Heart left ventricle (tissue), 16 donors: ENCODE data around the gene TRPM3. TPM values are rescaled to one million over a fixed set of nuclear protein-coding genes. Genes with fewer than 3 reads are reported as not detected.

Experiments used
- ATAC-seq, 4 donors: fragments of 200-7000 bp; cut with Tn5 transposase; one replicate each; pipeline ENCODE4 v1.9.1; 2020 to 2022; ENCODE audit warnings: moderate library complexity in 4 of 4, mild to moderate bottlenecking in 3 of 4, moderate number of reproducible peaks in 1 of 4
- DNase-seq, 5 donors: peaks; one replicate each; pipeline ENCODE4 v3.0.0-alpha.2; 2020
- H3K27ac ChIP-seq, 12 donors: fragments of 200-600 bp; sonication (generic) in 4 of 12; one replicate each; pipeline versions ENCODE4 v1.5.0 to v1.8.0; 2016 to 2022; ENCODE audit warnings: mild to moderate bottlenecking in 2 of 12
- H3K27me3 ChIP-seq, 9 donors: fragments of 200-600 bp; sonication (generic) in 2 of 9; one replicate each; pipeline versions ENCODE4 v1.5.1 to v1.8.0; 2016 to 2022; ENCODE audit warnings: mild to moderate bottlenecking in 3 of 9
- H3K36me3 ChIP-seq, 9 donors: fragments of 200-600 bp; sonication (generic) in 2 of 9; one replicate each; pipeline versions ENCODE4 v1.5.0 to v1.8.0; 2018 to 2022; ENCODE audit warnings: mild to moderate bottlenecking in 2 of 9
- H3K4me1 ChIP-seq, 12 donors: fragments of 200-600 bp; sonication (generic) in 4 of 12; one replicate each; pipeline versions ENCODE4 v1.5.0 to v1.8.0; 2016 to 2022; ENCODE audit warnings: mild to moderate bottlenecking in 3 of 12
- H3K4me3 ChIP-seq, 12 donors: fragments of 200-600 bp; sonication (generic) in 4 of 12; one replicate each; pipeline versions ENCODE4 v1.5.0 to v1.8.0; 2017 to 2022; ENCODE audit warnings: mild to moderate bottlenecking in 9 of 12, moderate library complexity in 4 of 12
- H3K9me3 ChIP-seq, 12 donors: fragments of 200-600 bp; sonication (generic) in 4 of 12; one replicate each; pipeline versions ENCODE4 v1.5.0 to v1.8.0; 2016 to 2022; ENCODE audit warnings: mild to moderate bottlenecking in 1 of 12
- POLR2A ChIP-seq, 2 donors: fragments of 450-650 bp; IDR thresholded peaks; one replicate each; pipeline ENCODE4 v1.6.1; 2017; ENCODE audit warnings: antibody characterized with exemption in 2 of 2, mild to moderate bottlenecking in 2 of 2, moderate library complexity in 2 of 2
- WGBS, 4 donors: extraction: QIAGEN DNeasy Blood & Tissue Kit in 2 of 4; methylation state at CpG; one replicate each; pipeline versions ENCODE4 v1.1.5 to v1.1.7; 2013 to 2018; 5-methylcytosine and 5-hydroxymethylcytosine counted together
- intact Hi-C, 10 donors: fragments of 100-400 bp; cut with DNase I; formaldehyde crosslinking; loops; one replicate each; pipeline versions ENCODE4 v1.11.1 to v1.14.2; 2022
- polyA plus RNA-seq, 2 donors: library from polyadenylated mRNA; stranded (reverse); fragments of 200-250 nt; gene quantifications; one replicate each; pipeline ENCODE4 v1.2.3, GENCODE V29; 2013
- total RNA-seq, 9 donors: library from RNA; depleted of rRNA in 2 of 9; stranded (reverse); fragments of >200 nt in 2 of 9; fragmentation: NEBNext Ultra II Directional in 3 of 9; extraction: Animal tissue kit (Norgen Biotek cat#: 25700) in 3 of 9; gene quantifications; one replicate each; pipeline versions ENCODE4 v1.1.0 to v1.2.4, GENCODE V29; 2016 to 2023
- TF ChIP-seq, protein P1 (sequence below), 12 donors: fragments of 200-600 bp; sonication (generic) in 4 of 12; IDR thresholded peaks; one replicate each; pipeline versions ENCODE4 v1.5.0 to v1.8.0; 2018 to 2022; ENCODE audit warnings: antibody characterized with exemption in 12 of 12, mild to moderate bottlenecking in 5 of 12
- donor health status: ischemic (EF 13 %, LVEDD 7.1; RV severe dilation, severe dysfunction).
- donor health status: healthy with polysubstance abuse.
- donor health status: DM: no; HTN: yes; CAD: no.
- donor health status: DM: no; HTN: no; CAD: no.
- donor health status: ischemic (EF 25% LVEDD 6.9; RV normal size, moderate dysfunction).
- donor health status: ischemic (EF 25% LVEDD 5.7; RV mildly dilated, moderate dysfunction).
- donor health status: healthy.
- donor health status: DM: yes; HTN: yes; CAD: no.
- donor health status: ischemic (EF 35%, LVEDD 5.7; RV mildly dilated, moderate dysfunction).
- donor health status: nonischemic (EF 11% LVEDD 7.7; RV severe dilation, severe dysfunction).
- donor health status: DM: yes; HTN: yes; CAD: no.
- donor health status: PGD.
- donor health status: ischemic (EF 29% LVEDD 5.4; RV normal size, mild dysfunction).
- donor health status: nonischemic (EF 23%, LVEDD 6.1; RV moderate dilation, normal function).

The TRPM3 gene
- total and polyA plus RNA-seq, 11 donors, result 0.02 to 0.91 (median 0.10) TPM; not detected in 1

DNA sequence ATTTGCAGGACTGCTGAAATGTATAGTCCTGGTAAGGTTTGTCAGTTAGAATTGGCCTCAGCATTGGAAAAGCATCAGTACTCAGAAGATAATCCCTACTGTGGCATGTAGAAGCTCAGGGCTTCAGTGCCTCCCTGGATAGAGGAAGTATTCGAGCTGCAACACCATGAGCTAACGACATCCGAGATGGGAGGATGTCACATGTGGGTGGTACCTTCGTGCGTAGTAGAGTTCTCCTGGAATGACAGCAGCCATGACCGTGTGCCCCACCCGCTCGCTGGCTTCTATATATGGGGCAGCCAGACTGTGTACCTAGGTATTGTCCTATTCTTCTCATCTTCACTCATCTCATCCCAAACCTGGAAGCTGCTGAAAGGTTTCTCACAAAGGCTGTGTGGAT lies 361.2 kb downstream of the TRPM3 start:
- ATAC-seq, result no peak
- Histone ChIP-seq H3K27ac (no peak overlapping the region), H3K9me3 (peaks cover 0 to 13% (median 0%) of the 10 kb centered on the region in 12 donors), H3K4me3 (no peak overlapping the region), H3K4me1 (no peaks in the 10 kb centered on the region), H3K36me3 (no peaks in the 10 kb centered on the region), H3K27me3 (no peaks in the 10 kb centered on the region)
- no peak for DNase-seq
- intact Hi-C loops, result no loop called here
- TF ChIP-seq, protein P1, sequence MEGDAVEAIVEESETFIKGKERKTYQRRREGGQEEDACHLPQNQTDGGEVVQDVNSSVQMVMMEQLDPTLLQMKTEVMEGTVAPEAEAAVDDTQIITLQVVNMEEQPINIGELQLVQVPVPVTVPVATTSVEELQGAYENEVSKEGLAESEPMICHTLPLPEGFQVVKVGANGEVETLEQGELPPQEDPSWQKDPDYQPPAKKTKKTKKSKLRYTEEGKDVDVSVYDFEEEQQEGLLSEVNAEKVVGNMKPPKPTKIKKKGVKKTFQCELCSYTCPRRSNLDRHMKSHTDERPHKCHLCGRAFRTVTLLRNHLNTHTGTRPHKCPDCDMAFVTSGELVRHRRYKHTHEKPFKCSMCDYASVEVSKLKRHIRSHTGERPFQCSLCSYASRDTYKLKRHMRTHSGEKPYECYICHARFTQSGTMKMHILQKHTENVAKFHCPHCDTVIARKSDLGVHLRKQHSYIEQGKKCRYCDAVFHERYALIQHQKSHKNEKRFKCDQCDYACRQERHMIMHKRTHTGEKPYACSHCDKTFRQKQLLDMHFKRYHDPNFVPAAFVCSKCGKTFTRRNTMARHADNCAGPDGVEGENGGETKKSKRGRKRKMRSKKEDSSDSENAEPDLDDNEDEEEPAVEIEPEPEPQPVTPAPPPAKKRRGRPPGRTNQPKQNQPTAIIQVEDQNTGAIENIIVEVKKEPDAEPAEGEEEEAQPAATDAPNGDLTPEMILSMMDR (IDR thresholded peaks at IDR 0.05), result no peak
- TF ChIP-seq POLR2A (IDR thresholded peaks at IDR 0.05), result no peak
- WGBS, 4 donors, result 80 to 89% (median 85%) methylated on average over 8 of the region's 8 CpGs

DNA sequence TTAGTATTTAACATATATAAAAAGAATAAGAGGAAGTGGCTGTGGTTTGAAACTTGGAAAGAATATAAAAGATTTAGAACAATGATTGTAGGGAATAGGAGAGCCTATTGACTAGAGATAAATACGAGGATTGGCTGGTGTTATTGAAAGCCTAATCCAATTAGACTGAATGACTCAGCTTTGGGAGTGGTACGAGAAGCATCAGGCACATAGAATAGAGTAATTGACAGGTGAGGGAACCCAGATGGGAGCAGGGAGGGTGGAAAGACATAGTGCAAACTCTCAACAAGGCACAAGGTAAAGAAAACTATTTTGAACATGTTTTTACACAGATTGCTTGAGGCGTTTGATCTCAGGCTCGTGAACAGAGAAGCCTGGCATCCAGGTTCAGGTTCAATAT lies 368.1 kb downstream of the TRPM3 start:
- Histone ChIP-seq H3K4me1 (no peaks in the 10 kb centered on the region), H3K4me3 (no peak overlapping the region), H3K9me3 (peaks cover 0 to 13% (median 0%) of the 10 kb centered on the region in 12 donors), H3K27ac (no peak overlapping the region), H3K27me3 (no peaks in the 10 kb centered on the region), H3K36me3 (no peaks in the 10 kb centered on the region)
- ATAC-seq, result no peak
- intact Hi-C loops, result no loop called here
- WGBS, 4 donors, result 53 to 68% (median 61%) methylated on average over 4 of the region's 4 CpGs
- DNase-seq, result no peak
- TF ChIP-seq, protein P1 (IDR thresholded peaks at IDR 0.05), result no peak
- TF ChIP-seq POLR2A (IDR thresholded peaks at IDR 0.05), result no peak

GRCh38 chr9:70749066-70749465 lies 372.4 kb downstream of the TRPM3 start:
- Histone ChIP-seq H3K4me1 (no peaks in the 10 kb centered on the region), H3K36me3 (no peaks in the 10 kb centered on the region), H3K4me3 (no peak overlapping the region), H3K9me3 (no peaks in the 10 kb centered on the region), H3K27ac (no peak overlapping the region), H3K27me3 (no peaks in the 10 kb centered on the region)
- intact Hi-C loops, result no loop called here
- no peak for TF ChIP-seq POLR2A (IDR thresholded peaks at IDR 0.05)
- TF ChIP-seq, protein P1 (IDR thresholded peaks at IDR 0.05), result no peak
- ATAC-seq (no peak), DNase-seq (no peak)
- 86 to 94% (median 91%) methylated on average over 2 of the region's 2 CpGs for WGBS, 4 donors

- WGBS, 4 donors, result 50 to 57% (median 51%) methylated on average over 2 of the region's 2 CpGs
- ATAC-seq, result no peak
Measured at GRCh38 chr9:70747261-70747718, 374.1 kb downstream of the TRPM3 start.

More at GRCh38 chr9:70747261-70747718, 374.1 kb downstream of the TRPM3 start:
- DNase-seq, result no peak
- Histone ChIP-seq H3K9me3 (no peaks in the 10 kb centered on the region), H3K27me3 (no peaks in the 10 kb centered on the region), H3K27ac (no peak overlapping the region), H3K4me3 (no peak overlapping the region), H3K36me3 (no peaks in the 10 kb centered on the region), H3K4me1 (no peaks in the 10 kb centered on the region)
- intact Hi-C loops, result no loop called here
- TF ChIP-seq, protein P1 (IDR thresholded peaks at IDR 0.05), result no peak
- no peak for TF ChIP-seq POLR2A (IDR thresholded peaks at IDR 0.05)
